ENCODE measurements around the gene CHRDL2.
"Not testable (repeated sequence)": the region's sequence is repeated elsewhere in the genome, so short reads cannot be mapped to it uniquely, and the experiment has no call there.

CHRDL2 gene

GRCh38 chr11:74731301-74732094 lies at the start of gene CHRDL2:
Gene CHRDL2 (minus strand): TSS chr11:74731426. CDS start chr11:74730888, 538 bp downstream.
- DNase-seq (ENCODE audit: low read depth), result peak; percentile 42

- no peak for DNase-seq (ENCODE audit: low read depth)
These were observed 49.2 kb upstream of the CHRDL2 start for GRCh38 chr11:74780248-74781005.

- DNase-seq (ENCODE audit: low read depth), result no peak
These were observed 47.4 kb upstream of the CHRDL2 start for GRCh38 chr11:74778581-74778980.

GRCh38 chr11:74777877-74778276 lies 46.7 kb upstream of the CHRDL2 start:
- DNase-seq (ENCODE audit: low read depth), result no peak

GRCh38 chr11:74777038-74777437 lies 45.8 kb upstream of the CHRDL2 start:
- DNase-seq (ENCODE audit: low read depth), result no peak

GRCh38 chr11:74776546-74776945 lies 45.3 kb upstream of the CHRDL2 start:
- no peak for DNase-seq (ENCODE audit: low read depth)

GRCh38 chr11:74775762-74776161 lies 44.5 kb upstream of the CHRDL2 start:
- DNase-seq (ENCODE audit: low read depth), result no peak

GRCh38 chr11:74773476-74773875 lies 42.2 kb upstream of the CHRDL2 start:
- DNase-seq (ENCODE audit: low read depth), result peak; percentile 13

GRCh38 chr11:74771139-74771538 lies 39.9 kb upstream of the CHRDL2 start:
- no peak for DNase-seq (ENCODE audit: low read depth)

- DNase-seq (ENCODE audit: low read depth), result no peak
These were observed 39.2 kb upstream of the CHRDL2 start for GRCh38 chr11:74770456-74770855.

GRCh38 chr11:74769055-74769707 lies 38.0 kb upstream of the CHRDL2 start:
- DNase-seq (ENCODE audit: low read depth), result no peak

GRCh38 chr11:74768172-74768651 lies 37.0 kb upstream of the CHRDL2 start:
- not testable (repeated sequence) for DNase-seq (ENCODE audit: low read depth)

GRCh38 chr11:74766905-74767304 lies 35.7 kb upstream of the CHRDL2 start:
- DNase-seq (ENCODE audit: low read depth), result no peak

GRCh38 chr11:74756571-74756970 lies 25.3 kb upstream of the CHRDL2 start:
- DNase-seq (ENCODE audit: low read depth), result no peak

- peak; percentile 46 for DNase-seq (ENCODE audit: low read depth)
These were observed 24.3 kb upstream of the CHRDL2 start for GRCh38 chr11:74755395-74755995.

GRCh38 chr11:74754507-74755252 lies 23.5 kb upstream of the CHRDL2 start:
- peak; percentile 97 for DNase-seq (ENCODE audit: low read depth)

GRCh38 chr11:74751303-74751702 lies 20.1 kb upstream of the CHRDL2 start:
- no peak for DNase-seq (ENCODE audit: low read depth)

GRCh38 chr11:74750598-74750997 lies 19.4 kb upstream of the CHRDL2 start:
- DNase-seq (ENCODE audit: low read depth), result not testable (repeated sequence)

- peak; percentile 27 for DNase-seq (ENCODE audit: low read depth)
These were observed 18.7 kb upstream of the CHRDL2 start for GRCh38 chr11:74749965-74750296.

- DNase-seq (ENCODE audit: low read depth), result peak; percentile 63
These were observed 18.1 kb upstream of the CHRDL2 start for GRCh38 chr11:74749127-74749964.

All from ELR (cell line).